GM18868 (cell line): ENCODE measurements around the gene DOK7.

ENCODE experiments used
- ATAC-seq: cut with Tn5 transposase; IDR thresholded peaks from one replicate; pipeline ENCODE4 v1.9.1; 2021; ENCODE audit warnings: mild to moderate bottlenecking, moderate library complexity; ENCODE audit not compliant: unreplicated experiment

Gene DOK7

GRCh38 chr4:3518511-3518880 lies 55.4 kb downstream of the DOK7 start:
- ATAC-seq = no peak

- ATAC-seq = no peak
These were observed 55.8 kb downstream of the DOK7 start for GRCh38 chr4:3518941-3519340.

GRCh38 chr4:3519468-3520264 lies 56.6 kb downstream of the DOK7 start:
- ATAC-seq = no peak

- no peak for ATAC-seq
These were observed 57.2 kb downstream of the DOK7 start for GRCh38 chr4:3520276-3520675.

DNA sequence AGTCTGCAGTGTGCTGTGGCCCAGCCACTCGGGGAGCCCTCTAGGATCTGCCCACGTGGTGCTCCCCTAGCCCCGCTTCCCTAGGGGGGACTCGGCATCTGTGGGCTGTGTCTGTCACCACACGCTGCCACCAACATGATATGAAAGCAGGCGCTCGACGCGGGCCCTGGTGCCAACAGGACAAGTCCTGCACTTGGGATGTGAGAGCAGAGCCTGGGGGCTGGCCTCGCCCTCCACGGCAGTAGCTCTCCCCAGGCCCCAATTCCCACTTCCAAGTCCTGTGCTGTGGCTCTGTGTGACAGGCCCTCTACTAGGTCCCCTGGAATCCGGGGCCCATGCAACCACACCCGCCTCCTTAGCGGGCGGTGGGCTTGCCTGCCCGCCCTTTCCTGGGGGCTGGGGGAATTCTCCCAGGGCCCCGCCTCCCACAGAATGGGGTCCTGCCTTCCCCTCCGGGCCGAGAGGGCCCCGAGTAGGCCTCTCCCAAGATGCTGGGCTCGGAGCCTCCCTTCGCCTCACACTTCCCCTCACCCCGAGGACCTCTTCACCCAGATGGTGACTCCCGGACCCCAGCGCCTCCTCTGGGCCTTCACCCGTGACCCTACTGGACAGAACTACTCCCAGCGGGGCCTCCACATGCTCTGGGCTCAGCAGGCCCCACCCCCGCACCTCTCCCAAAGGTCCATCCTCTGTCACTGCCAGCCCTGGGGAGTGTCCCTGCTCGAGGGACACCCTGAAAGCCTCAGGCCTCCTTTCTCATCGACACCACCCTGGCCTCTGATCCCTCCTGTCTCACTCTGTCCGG lies 57.9 kb downstream of the DOK7 start:
- ATAC-seq = no peak

GRCh38 chr4:3521621-3522325 lies 58.7 kb downstream of the DOK7 start:
- ATAC-seq = no peak

DNA sequence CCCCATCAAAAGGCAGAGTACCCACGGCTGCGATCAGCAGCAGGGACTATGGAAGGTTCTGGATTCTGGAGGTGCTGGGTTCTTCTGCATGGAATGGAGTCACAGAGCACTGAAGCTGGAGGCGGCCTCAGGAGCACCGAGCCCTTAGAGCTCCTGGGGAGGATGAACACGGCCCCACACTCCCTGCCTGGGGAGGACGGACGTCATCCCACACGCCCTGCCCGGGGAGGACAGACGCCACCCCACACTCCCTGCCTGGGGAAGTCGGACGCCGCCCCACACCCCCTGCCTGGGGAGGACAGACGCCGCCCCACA lies 59.2 kb downstream of the DOK7 start:
- no peak for ATAC-seq

DNA sequence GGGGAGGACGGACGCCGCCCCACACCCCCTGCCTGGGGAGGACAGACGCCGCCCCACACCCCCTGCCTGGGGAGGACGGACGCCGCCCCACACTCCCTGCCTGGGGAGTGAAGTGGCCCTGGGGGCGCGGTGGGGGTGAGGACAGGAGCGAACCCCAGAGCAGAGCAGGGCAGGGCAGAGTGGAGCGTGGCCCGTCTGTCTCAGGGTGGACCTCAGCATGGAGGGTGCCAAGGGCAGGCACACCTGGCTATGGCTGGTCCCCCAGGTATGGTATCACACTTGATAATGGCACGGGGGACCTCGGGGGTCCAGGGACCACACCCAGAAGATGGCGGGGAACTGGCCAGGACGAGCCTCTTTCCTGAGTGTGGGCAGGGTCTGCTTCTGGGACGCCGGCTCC lies 59.5 kb downstream of the DOK7 start:
- ATAC-seq = no peak

DNA sequence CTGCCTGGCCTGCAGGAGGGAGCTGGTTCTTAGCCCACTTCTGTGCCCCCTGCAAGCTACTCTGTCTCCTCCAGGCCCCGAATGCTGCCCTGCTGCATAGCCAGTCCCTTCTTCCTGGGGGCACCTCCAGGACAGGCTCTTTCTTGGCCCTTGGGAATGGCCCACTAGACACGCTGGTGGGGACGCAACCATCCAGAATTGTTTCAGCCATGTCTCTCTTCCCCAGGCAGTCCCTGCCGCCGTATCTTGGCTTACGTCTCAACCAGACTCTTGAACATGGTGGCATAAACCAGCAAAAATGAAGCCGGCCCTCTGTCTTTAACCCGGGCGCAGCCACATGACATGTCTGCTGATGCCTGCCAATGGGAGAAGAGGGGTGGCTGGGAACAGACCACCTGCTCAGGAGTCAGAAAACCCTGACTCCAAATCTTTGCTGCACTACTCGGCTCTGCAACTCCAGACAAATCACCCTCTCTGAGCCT lies 60.1 kb downstream of the DOK7 start:
- ATAC-seq = no peak

DNA sequence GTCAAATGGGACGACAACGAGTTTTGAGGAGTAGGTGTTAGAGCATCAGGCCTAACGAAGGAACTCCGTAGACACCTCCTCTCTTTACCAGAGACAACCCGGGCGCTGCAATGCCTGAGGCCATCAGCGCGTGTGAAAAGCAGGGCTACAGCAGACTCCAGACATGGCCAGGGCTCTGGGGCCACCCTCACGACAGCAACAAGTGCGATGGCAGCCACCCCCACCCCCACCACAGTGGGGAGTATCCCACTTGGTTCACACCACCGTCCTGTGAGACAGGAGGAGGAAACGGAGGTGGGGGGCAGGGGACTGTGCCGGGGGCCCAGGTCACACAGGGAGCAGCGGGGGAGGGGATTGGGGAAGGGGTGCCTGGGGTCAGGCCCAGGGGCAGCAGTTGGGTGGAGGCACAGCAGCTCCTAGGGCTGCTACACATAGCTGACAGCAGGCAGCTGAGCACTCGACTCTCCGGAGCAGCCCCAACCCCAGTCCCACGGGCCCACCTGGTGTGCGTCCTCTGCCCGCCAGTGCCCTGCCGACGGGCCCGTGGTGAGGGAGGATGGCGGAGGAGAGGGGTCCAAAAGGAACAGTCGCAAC lies 60.6 kb downstream of the DOK7 start:
- no peak for ATAC-seq

- ATAC-seq = no peak
These were observed 61.2 kb downstream of the DOK7 start for GRCh38 chr4:3524349-3524748.

GRCh38 chr4:3524920-3525319 lies 61.8 kb downstream of the DOK7 start:
- no peak for ATAC-seq

DNA sequence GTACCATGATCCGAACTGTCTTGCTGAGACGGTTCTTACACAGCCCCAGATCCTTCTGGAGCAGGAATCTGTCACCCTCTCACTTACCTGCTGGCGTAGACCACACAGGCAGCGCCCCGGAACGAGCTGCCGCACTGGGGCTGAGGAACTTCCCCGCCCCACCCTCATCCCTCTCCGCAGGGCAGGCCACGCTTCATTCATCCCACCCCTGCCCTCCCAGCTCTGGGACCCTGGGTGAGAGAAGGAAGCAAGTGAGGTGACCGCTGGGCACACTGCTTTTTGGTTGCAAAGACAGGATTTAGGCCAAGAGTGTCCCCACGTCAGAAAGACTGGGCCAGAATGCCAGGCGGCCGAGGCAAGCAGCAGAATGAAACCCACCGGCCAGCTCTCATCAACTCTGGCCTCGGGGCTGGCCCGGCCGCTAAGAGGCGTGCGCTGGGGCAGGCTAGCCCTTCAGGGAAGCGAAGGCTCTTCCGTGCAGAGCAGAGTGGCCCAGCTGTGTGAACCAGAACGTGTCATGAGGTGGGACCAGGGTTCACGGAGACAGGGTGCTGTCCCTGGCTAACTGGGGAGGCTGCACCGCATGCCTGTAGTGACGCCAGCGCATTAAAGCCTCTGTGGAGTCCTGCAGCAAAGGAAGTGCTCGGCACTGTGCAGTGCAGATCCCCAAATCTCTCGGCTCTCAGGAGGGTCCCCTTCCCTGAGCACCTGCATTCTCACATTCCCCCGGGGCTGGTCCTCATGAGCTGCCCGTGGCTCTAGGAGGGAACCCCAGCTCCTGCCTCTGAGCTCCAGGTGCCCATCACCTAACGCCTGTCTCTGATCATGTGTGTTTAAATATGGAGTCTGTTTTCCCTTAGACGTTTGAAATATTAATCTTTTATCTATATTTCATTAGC lies 62.7 kb downstream of the DOK7 start:
- no peak for ATAC-seq

DNA sequence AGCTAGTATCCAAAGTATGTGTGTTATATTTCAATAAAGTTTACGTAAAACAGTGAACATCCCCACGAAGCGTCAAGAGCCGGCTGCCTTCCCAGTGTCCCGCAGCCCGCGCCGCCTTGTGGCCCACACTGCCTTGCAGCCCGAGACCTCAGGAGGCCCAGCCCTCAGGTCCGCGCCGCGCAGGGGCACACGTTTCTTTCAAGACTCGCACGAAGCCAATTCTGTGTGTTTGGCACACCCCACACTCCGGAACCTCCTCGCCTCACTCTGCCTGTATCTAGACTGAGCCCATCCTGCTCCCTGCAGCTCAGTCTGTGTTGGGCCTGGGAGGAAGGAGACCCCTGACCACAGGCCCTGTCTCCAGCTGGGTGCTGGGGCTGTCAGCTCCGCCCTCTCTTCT lies 63.4 kb downstream of the DOK7 start:
- no peak for ATAC-seq

- no peak for ATAC-seq
These were observed 64.2 kb downstream of the DOK7 start for GRCh38 chr4:3527101-3527913.

DNA sequence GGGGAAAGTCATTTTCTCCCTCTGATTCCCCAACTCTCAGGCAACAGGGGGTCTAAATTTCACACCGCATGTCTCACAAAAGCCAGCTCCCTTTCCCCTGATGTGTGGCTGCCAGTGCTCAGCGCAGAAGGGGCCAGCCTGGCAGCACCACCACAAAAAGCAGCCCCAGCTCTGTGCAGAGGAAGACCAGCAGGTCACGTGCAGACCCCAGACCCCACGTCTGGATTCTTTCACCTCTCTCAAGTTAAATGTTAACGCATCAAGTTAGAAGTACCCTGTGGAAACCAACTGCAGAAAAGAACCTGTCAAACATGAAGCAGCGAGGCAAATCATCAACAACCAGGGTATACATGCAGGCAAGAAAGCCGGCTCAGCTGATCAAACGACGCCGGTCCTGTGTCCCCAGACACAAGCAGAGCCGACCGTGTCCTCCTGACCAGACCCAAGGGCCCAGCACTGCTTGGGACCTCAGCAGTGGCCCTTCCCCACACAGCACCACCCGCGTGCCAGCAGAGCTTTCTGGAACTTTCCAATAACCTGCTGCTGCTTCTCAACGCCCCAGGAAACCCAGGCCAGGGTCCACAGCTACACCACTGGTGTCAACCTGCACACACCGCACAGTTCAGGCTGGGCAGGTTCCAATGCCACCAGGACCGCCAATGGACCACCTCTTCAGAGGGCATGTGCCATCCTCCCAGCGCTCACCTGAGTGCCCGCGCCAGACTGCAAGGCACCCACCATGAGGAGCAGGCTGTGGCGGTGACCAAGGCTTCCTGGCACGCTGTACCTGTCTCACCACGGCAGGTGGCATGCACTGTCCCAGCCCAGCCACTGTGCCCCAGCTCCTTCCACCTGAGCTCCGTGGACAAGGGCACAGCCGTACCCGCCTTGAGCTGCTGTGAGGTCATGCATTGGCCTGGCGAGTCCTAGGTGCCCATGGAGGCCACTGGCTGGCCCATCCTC lies 65.1 kb downstream of the DOK7 start:
- ATAC-seq = no peak

DNA sequence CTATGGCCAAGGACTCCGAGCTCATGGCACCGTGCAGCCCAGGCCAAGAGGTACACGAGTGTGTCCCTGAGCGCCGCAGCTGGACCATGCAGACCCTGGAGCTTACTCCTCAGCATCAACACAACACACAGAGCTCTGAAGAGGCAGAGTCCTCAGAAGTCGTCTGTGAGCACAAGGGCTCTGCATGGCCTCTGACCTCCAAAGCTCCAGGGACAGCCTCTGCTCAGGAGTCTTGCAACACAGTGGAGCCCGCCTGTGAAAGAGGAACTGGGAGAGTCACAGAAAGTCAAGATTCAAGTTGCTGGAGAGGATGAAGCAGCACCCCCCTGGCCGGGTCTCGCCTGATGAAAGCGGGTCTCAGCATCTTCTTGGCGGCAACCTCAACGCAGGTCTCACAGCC lies 66.3 kb downstream of the DOK7 start:
- no peak for ATAC-seq

GRCh38 chr4:3530051-3530450 lies 66.9 kb downstream of the DOK7 start:
- ATAC-seq = no peak
